Measurements from ENCODE around the gene EEF1AKMT2. TPM values are rescaled to one million over a fixed set of nuclear protein-coding genes. Genes with fewer than 3 reads are reported as not detected.

The EEF1AKMT2 gene
- total and polyA plus RNA-seq, 2 of the 13 experiments (the other 11 are each of a cell fraction or from before 2014, with no cell fraction given), result 11.3 to 19.3 TPM

DNA sequence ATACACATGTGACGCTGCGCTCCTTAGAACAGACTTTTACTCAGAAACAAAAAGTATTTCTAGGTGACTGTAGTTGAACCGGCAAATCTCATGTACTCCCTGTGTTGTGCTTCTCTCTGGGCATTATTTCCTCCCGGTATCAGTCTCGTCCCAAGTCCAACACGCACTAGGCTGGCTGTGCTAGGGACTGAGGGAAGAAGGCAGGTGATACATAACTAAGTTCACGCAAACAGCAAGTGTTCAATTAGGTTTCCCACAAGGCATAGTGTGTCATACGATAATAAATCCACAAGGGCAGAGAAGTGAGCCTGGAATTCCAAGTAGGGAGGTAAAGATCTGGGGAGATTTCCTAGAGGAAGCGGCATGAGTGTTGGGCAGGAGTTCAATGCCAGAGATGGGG is 67.9 kb downstream of the EEF1AKMT2 start:
- peaks cover 44% of the 10 kb centered on the region for H3K79me2 ChIP-seq (ENCODE audit: insufficient read depth, low read length)
- H3K4me1 ChIP-seq (ENCODE audit: insufficient read depth, low read length), result peaks cover 50% of the 10 kb centered on the region
- H3K9ac ChIP-seq (ENCODE audit: insufficient read depth, low read depth, low read length), result no peak overlapping the region
- H3K36me3 ChIP-seq (replicated peaks in 1 of 2; ENCODE audit: control insufficient read depth in 1 of 2, insufficient read depth in 2 of 2, low read length in 2 of 2), result peaks cover 1 to 3% of the 10 kb centered on the region in 2 experiments; a peak in 2 of 5 replicates
- intact Hi-C loops (cut with micrococcal nuclease; ENCODE audit: unreplicated experiment), result no loop called here
- no TSS peak for BruUV-seq (replicated peaks)
- H3K4me2 ChIP-seq (ENCODE audit: low read depth, low read length), result 0 out of 2 replicates have a peak overlapping the region, but pooled peaks have one; percentile 9
- no peak overlapping the region for H3K27ac ChIP-seq (ENCODE audit: extremely low read length, insufficient read depth, low read length)
- no peak overlapping the region for H3K4me3 ChIP-seq (replicated peaks in 1 of 3; ENCODE audit: insufficient read depth in 1 of 3, low read depth in 2 of 3, low read length in 3 of 3)
- ATAC-seq, result no peak
- ChIA-PET POLR2A (no interaction called here), CTCF (ENCODE audit: low intra/inter-chr PET ratio, low total read pairs) (no interaction called here)
- no peaks in the 10 kb centered on the region for H4K20me1 ChIP-seq (ENCODE audit: insufficient read depth, low read length)
- in situ Hi-C loops (cut with HindIII; ENCODE audit: extremely low pct_ligation_motif_present, low pct_unique_long_range_greater_than_20kb), result no loop called here
- H3K9me3 ChIP-seq (ENCODE audit: low read length), result no peaks in the 10 kb centered on the region
- no peak for DNase-seq (ENCODE audit: low spot score)
- WGBS (ENCODE audit: low lambda C conversion rate), result 97% methylated on average over 9 of the region's 9 CpGs
- TF ChIP-seq HDAC6 (IDR thresholded peaks at IDR 0.05; ENCODE audit: low read depth, low read length) (no peak), ZNF557 (CRISPR knock-in tag; IDR thresholded peaks at IDR 0.05) (no peak), RARA (CRISPR knock-in tag; IDR thresholded peaks at IDR 0.05) (no peak)
- TF ChIP-seq, protein P1, sequence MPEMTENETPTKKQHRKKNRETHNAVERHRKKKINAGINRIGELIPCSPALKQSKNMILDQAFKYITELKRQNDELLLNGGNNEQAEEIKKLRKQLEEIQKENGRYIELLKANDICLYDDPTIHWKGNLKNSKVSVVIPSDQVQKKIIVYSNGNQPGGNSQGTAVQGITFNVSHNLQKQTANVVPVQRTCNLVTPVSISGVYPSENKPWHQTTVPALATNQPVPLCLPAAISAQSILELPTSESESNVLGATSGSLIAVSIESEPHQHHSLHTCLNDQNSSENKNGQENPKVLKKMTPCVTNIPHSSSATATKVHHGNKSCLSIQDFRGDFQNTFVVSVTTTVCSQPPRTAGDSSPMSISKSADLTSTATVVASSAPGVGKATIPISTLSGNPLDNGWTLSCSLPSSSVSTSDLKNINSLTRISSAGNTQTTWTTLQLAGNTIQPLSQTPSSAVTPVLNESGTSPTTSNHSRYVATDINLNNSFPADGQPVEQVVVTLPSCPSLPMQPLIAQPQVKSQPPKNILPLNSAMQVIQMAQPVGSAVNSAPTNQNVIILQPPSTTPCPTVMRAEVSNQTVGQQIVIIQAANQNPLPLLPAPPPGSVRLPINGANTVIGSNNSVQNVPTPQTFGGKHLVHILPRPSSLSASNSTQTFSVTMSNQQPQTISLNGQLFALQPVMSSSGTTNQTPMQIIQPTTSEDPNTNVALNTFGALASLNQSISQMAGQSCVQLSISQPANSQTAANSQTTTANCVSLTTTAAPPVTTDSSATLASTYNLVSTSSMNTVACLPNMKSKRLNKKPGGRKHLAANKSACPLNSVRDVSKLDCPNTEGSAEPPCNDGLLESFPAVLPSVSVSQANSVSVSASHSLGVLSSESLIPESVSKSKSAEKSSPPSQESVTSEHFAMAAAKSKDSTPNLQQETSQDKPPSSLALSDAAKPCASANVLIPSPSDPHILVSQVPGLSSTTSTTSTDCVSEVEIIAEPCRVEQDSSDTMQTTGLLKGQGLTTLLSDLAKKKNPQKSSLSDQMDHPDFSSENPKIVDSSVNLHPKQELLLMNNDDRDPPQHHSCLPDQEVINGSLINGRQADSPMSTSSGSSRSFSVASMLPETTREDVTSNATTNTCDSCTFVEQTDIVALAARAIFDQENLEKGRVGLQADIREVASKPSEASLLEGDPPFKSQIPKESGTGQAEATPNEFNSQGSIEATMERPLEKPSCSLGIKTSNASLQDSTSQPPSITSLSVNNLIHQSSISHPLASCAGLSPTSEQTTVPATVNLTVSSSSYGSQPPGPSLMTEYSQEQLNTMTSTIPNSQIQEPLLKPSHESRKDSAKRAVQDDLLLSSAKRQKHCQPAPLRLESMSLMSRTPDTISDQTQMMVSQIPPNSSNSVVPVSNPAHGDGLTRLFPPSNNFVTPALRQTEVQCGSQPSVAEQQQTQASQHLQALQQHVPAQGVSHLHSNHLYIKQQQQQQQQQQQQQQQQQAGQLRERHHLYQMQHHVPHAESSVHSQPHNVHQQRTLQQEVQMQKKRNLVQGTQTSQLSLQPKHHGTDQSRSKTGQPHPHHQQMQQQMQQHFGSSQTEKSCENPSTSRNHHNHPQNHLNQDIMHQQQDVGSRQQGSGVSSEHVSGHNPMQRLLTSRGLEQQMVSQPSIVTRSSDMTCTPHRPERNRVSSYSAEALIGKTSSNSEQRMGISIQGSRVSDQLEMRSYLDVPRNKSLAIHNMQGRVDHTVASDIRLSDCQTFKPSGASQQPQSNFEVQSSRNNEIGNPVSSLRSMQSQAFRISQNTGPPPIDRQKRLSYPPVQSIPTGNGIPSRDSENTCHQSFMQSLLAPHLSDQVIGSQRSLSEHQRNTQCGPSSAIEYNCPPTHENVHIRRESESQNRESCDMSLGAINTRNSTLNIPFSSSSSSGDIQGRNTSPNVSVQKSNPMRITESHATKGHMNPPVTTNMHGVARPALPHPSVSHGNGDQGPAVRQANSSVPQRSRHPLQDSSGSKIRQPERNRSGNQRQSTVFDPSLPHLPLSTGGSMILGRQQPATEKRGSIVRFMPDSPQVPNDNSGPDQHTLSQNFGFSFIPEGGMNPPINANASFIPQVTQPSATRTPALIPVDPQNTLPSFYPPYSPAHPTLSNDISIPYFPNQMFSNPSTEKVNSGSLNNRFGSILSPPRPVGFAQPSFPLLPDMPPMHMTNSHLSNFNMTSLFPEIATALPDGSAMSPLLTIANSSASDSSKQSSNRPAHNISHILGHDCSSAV (CRISPR knock-in tag; IDR thresholded peaks at IDR 0.05; ENCODE audit: borderline replicate concordance), result no peak
- TF ChIP-seq, protein P2, sequence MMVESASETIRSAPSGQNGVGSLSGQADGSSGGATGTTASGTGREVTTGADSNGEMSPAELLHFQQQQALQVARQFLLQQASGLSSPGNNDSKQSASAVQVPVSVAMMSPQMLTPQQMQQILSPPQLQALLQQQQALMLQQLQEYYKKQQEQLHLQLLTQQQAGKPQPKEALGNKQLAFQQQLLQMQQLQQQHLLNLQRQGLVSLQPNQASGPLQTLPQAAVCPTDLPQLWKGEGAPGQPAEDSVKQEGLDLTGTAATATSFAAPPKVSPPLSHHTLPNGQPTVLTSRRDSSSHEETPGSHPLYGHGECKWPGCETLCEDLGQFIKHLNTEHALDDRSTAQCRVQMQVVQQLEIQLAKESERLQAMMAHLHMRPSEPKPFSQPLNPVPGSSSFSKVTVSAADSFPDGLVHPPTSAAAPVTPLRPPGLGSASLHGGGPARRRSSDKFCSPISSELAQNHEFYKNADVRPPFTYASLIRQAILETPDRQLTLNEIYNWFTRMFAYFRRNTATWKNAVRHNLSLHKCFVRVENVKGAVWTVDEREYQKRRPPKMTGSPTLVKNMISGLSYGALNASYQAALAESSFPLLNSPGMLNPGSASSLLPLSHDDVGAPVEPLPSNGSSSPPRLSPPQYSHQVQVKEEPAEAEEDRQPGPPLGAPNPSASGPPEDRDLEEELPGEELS (CRISPR knock-in tag; IDR thresholded peaks at IDR 0.05), result no peak
- no peak overlapping the region for H2AFZ ChIP-seq (ENCODE audit: low read length)
- no peaks in the 10 kb centered on the region for H3K27me3 ChIP-seq (ENCODE audit: control insufficient read depth in 1 of 2, insufficient read depth in 2 of 2, low read length in 2 of 2)
- no peak for FAIRE-seq
